K562 (cell line): Measurements from ENCODE around the gene BET1L. TPM values are rescaled to one million over a fixed set of nuclear protein-coding genes. Genes with fewer than 3 reads are reported as not detected.

Experiments
- ADNP ChIP-seq: fragments of 200-800 bp; sonication (Bioruptor generic); IDR thresholded peaks from 2 replicates; pipeline ENCODE4 v1.6.1; 2016; ENCODE audit warnings: missing genetic modification characterization, missing compliant biosample characterization
- ATF1 ChIP-seq, 2 experiments: fragments of 450-650 bp in 1 of 2; IDR thresholded peaks; 2 replicates each; pipeline ENCODE4 v1.6.1; 2016; ENCODE audit warnings: missing compliant biosample characterization in 1 of 2, missing genetic modification characterization in 1 of 2
- BHLHE40 ChIP-seq: IDR thresholded peaks from 2 replicates; pipeline ENCODE4 v1.6.1; 2011; ENCODE audit warnings: low read length, improper control_type of control experiment
- CTBP1 ChIP-seq: fragments of 450-650 bp; IDR thresholded peaks from 2 replicates; pipeline ENCODE4 v1.6.1; 2016; ENCODE audit warnings: borderline replicate concordance
- FOSL1 ChIP-seq: fragments of 200-800 bp; sonication (Bioruptor generic); conservative IDR thresholded peaks from 2 replicates; pipeline ENCODE4 v1.6.1; 2016; ENCODE audit warnings: missing genetic modification characterization, missing compliant biosample characterization
- GABPB1 ChIP-seq: sonication (generic); formaldehyde crosslinking; IDR thresholded peaks from 2 replicates; pipeline ENCODE4 v1.8.0; 2022; ENCODE audit warnings: mild to moderate bottlenecking, missing genetic modification reagents
- HDAC2 ChIP-seq: fragments of 450-650 bp; IDR thresholded peaks from 2 replicates; pipeline ENCODE4 v1.6.1; 2016; ENCODE audit warnings: mild to moderate bottlenecking
- HMGN3 ChIP-seq: IDR thresholded peaks from 2 replicates; pipeline ENCODE4 v1.6.1; 2011; ENCODE audit warnings: borderline replicate concordance, low read depth, mild to moderate bottlenecking, mixed read lengths, low read length; ENCODE audit not compliant: insufficient read length; ENCODE audit errors: extremely low read depth
- KDM4B ChIP-seq, 2 experiments: fragments of 450-650 bp in 1 of 2; sonication (generic) in 1 of 2; IDR thresholded peaks; 2 replicates each; pipeline ENCODE4 v1.6.1; 2016 to 2017; ENCODE audit warnings: borderline replicate concordance in 2 of 2, antibody characterized with exemption in 1 of 2, low read depth in 1 of 2, mild to moderate bottlenecking in 1 of 2
- KDM5B ChIP-seq: fragments of 200-600 bp; sonication (generic); IDR thresholded peaks from 2 replicates; pipeline ENCODE4 v1.6.1; 2012; ENCODE audit warnings: low read depth, mild to moderate bottlenecking, moderate library complexity, low read length, control low read depth, inconsistent platforms; ENCODE audit not compliant: insufficient replicate concordance
- NEUROD1 ChIP-seq: fragments of 150-350 bp; IDR thresholded peaks from 2 replicates; pipeline ENCODE4 v1.6.1; 2014; ENCODE audit warnings: borderline replicate concordance, low read length, low read depth; ENCODE audit not compliant: partially characterized antibody
- NR2C2 ChIP-seq, 2 experiments: fragments of 200-800 bp in 1 of 2; sonication (Bioruptor generic) in 1 of 2; sonication (generic) in 1 of 2; formaldehyde crosslinking in 1 of 2; IDR thresholded peaks; 2 replicates each; pipeline versions ENCODE4 v1.6.1 to v1.8.0; 2016 to 2022; ENCODE audit warnings: mild to moderate bottlenecking in 1 of 2, missing compliant biosample characterization in 1 of 2, missing genetic modification characterization in 1 of 2, missing genetic modification reagents in 1 of 2
- POLR2B ChIP-seq: fragments of 450-650 bp; IDR thresholded peaks from 2 replicates; pipeline ENCODE4 v1.6.1; 2018; ENCODE audit warnings: low read depth; ENCODE audit not compliant: partially characterized antibody
- SMAD1 ChIP-seq: fragments of 150-350 bp; IDR thresholded peaks from 2 replicates; pipeline ENCODE4 v1.6.1; 2014; ENCODE audit warnings: low read length, low read depth; ENCODE audit not compliant: partially characterized antibody
- UBTF ChIP-seq, 2 experiments: IDR thresholded peaks; 2 replicates each; pipeline ENCODE4 v1.6.1; 2012; ENCODE audit warnings: improper control_type of control experiment in 2 of 2, low read depth in 2 of 2, low read length in 2 of 2, borderline replicate concordance in 1 of 2
- ZBTB49 ChIP-seq: sonication (generic); formaldehyde crosslinking; IDR thresholded peaks from 2 replicates; pipeline ENCODE4 v1.8.0; 2022; ENCODE audit warnings: missing genetic modification reagents, mild to moderate bottlenecking, borderline replicate concordance
- ZNF449 ChIP-seq: fragments of 250-450 bp; sonication (Bioruptor Pico); IDR thresholded peaks from 2 replicates; pipeline ENCODE4 v1.8.0; 2022; ENCODE audit warnings: moderate library complexity, mild to moderate bottlenecking, inconsistent platforms
- polyA plus RNA-seq, 8 experiments: library from polyadenylated mRNA; depleted of rRNA in 4 of 8; stranded (reverse) in 5 of 8; unstranded in 3 of 8; fragments of >200 nt; fragmentation: Nextera tagmentation in 2 of 8; fragmentation: Illumina TruSeq in 1 of 8; extraction: Ambion mirVana in 2 of 8; extraction: Trizol in 1 of 8; gene quantifications; 2 replicates each; pipeline versions ENCODE4 v1.2.1 to v1.2.3, GENCODE V29; 2011 to 2014; ENCODE audit warnings: inconsistent platforms in 1 of 8, missing spikeins in 1 of 8
- total RNA-seq, 7 experiments: library from RNA; depleted of rRNA in 6 of 7; stranded (reverse); fragments of >200 nt in 6 of 7; fragmentation: Illumina TruSeq in 2 of 7; extraction: Trizol in 2 of 7; gene quantifications; 2 replicates each; pipeline versions ENCODE4 v1.2.1 to v1.2.3, GENCODE V29; 2011 to 2021; ENCODE audit warnings: low replicate concordance in 1 of 7

Gene BET1L
- total and polyA plus RNA-seq, 9 of the 15 experiments (the other 6 are each of a cell fraction or from before 2014, with no cell fraction given), result 9.9 to 69.1 (median 19.9) TPM

- TF ChIP-seq ZNF449 (CRISPR knock-in tag) (no peak), ATF1 (CRISPR knock-in tag; IDR thresholded peaks at IDR 0.05) (no peak), ATF1 (tag; IDR thresholded peaks at IDR 0.05) (peak; percentile 66), HMGN3 (peak; percentile 40), CTBP1 (peak; percentile 45; the same call in 1 of the 2 replicates), KDM4B (IDR thresholded peaks at IDR 0.05; ENCODE audit: borderline replicate concordance in 2 of 2, low read depth in 1 of 2) (peak in 1 of 2 experiments; percentile 67; a peak in 1 of 4 replicates), ADNP (tag) (no peak), ZBTB49 (CRISPR knock-in tag) (no peak), HDAC2 (peak; percentile 88; the same call in 1 of the 2 replicates), KDM5B (peak; percentile 47), NEUROD1 (peak; percentile 9), BHLHE40 (no peak), GABPB1 (peak; percentile 93), UBTF (IDR thresholded peaks at IDR 0.05; ENCODE audit: borderline replicate concordance in 1 of 2, low read depth in 2 of 2, low read length in 2 of 2) (peak in 1 of 2 experiments; percentile 48; a peak in 1 of 4 replicates), NR2C2 (CRISPR knock-in tag; IDR thresholded peaks at IDR 0.05) (peak; percentile 9; the same call in 1 of the 2 replicates), NR2C2 (tag; IDR thresholded peaks at IDR 0.05) (peak; percentile 92), SMAD1 (peak; percentile 49), POLR2B (peak; percentile 67), FOSL1 (tag) (peak; percentile 11; the same call in 1 of the 2 replicates)
Measured at GRCh38 chr11:236774-237767, 29.9 kb upstream of the BET1L start, which contains the start of gene PSMD13 (continued).
